ENCODE results near the gene FAM3C.

The FAM3C gene

GRCh38 chr7:121329191-121330052 is 66.7 kb downstream of the FAM3C start:
- no peak for DNase-seq
- Histone ChIP-seq H2BK12ac (ENCODE audit: low read length in 2 of 2) (no peak overlapping the region), H3K4ac (ENCODE audit: low read depth in 1 of 2, low read length in 2 of 2) (no peak overlapping the region), H2AFZ (ENCODE audit: low read depth, low read length) (no peak overlapping the region), H2BK120ac (ENCODE audit: low read depth, low read length) (no peak overlapping the region), H3K14ac (ENCODE audit: low read length in 2 of 2) (no peak overlapping the region), H4K8ac (ENCODE audit: low read length) (no peak overlapping the region), H2BK15ac (ENCODE audit: low read depth, poor library complexity, severe bottlenecking) (no peak overlapping the region), H3K79me1 (replicated peaks; ENCODE audit: low read length, poor library complexity, severe bottlenecking) (no peaks in the 10 kb centered on the region), H3K27me3 (ENCODE audit: control insufficient read depth in 1 of 2, insufficient read depth in 1 of 2, low read length in 2 of 2) (peaks cover 16 to 32% of the 10 kb centered on the region in 2 experiments), H3K4me2 (ENCODE audit: low read length, poor library complexity, severe bottlenecking) (peak overlapping the region; percentile 95), H2BK5ac (ENCODE audit: low read depth, low read length, poor library complexity, severe bottlenecking) (no peak overlapping the region), H3K27ac (ENCODE audit: low read length, poor library complexity, severe bottlenecking) (no peak overlapping the region), H3K18ac (ENCODE audit: low read depth in 1 of 2, low read length in 2 of 2) (no peak overlapping the region), H4K91ac (ENCODE audit: low read length) (no peak overlapping the region), H3K4me1 (ENCODE audit: control insufficient read depth, insufficient read depth, low read depth, low read length) (peaks cover 19% of the 10 kb centered on the region), H3K36me3 (ENCODE audit: control insufficient read depth in 1 of 2, insufficient read depth in 2 of 2, low read depth in 1 of 2, low read length in 2 of 2) (no peaks in the 10 kb centered on the region), H3K9me3 (ENCODE audit: control insufficient read depth, low read length) (no peaks in the 10 kb centered on the region), H3K9ac (ENCODE audit: low read length) (peak overlapping the region; percentile 28), H3K4me3 (ENCODE audit: insufficient read depth in 1 of 2, low read depth in 1 of 2, low read length in 2 of 2) (peak overlapping the region; percentile 17 to 75), H3K23ac (ENCODE audit: low read length in 2 of 2) (no peak overlapping the region), H2AK5ac (ENCODE audit: low read length, severe bottlenecking) (no peak overlapping the region)
- WGBS: under 1% methylated on average over 47 of the region's 47 CpGs

- Histone ChIP-seq H2BK12ac (ENCODE audit: low read length in 2 of 2) (no peak within 1 kb of the TSS), H3K27ac (ENCODE audit: low read length, poor library complexity, severe bottlenecking) (no peak within 1 kb of the TSS), H3K27me3 (ENCODE audit: control insufficient read depth in 1 of 2, insufficient read depth in 1 of 2, low read length in 2 of 2) (peaks cover 21 to 32% of the 10 kb centered on the region in 2 experiments), H3K14ac (ENCODE audit: low read length in 2 of 2) (no peak within 1 kb of the TSS), H2AK5ac (ENCODE audit: low read length, severe bottlenecking) (no peak within 1 kb of the TSS), H3K9ac (ENCODE audit: low read length) (peak within 1 kb of the TSS; percentile 28), H3K18ac (ENCODE audit: low read depth in 1 of 2, low read length in 2 of 2) (no peak within 1 kb of the TSS), H3K4me3 (ENCODE audit: insufficient read depth in 1 of 2, low read depth in 1 of 2, low read length in 2 of 2) (peak within 1 kb of the TSS; percentile 17 to 75), H3K23ac (ENCODE audit: low read length in 2 of 2) (no peak within 1 kb of the TSS), H3K4me2 (ENCODE audit: low read length, poor library complexity, severe bottlenecking) (peak within 1 kb of the TSS; percentile 95), H2BK5ac (ENCODE audit: low read depth, low read length, poor library complexity, severe bottlenecking) (no peak within 1 kb of the TSS), H4K8ac (ENCODE audit: low read length) (no peak within 1 kb of the TSS), H3K4ac (ENCODE audit: low read depth in 1 of 2, low read length in 2 of 2) (no peak within 1 kb of the TSS), H2BK15ac (ENCODE audit: low read depth, poor library complexity, severe bottlenecking) (no peak within 1 kb of the TSS), H3K36me3 (ENCODE audit: control insufficient read depth in 1 of 2, insufficient read depth in 2 of 2, low read depth in 1 of 2, low read length in 2 of 2) (no peaks in the 10 kb centered on the region), H4K91ac (ENCODE audit: low read length) (no peak within 1 kb of the TSS), H2AFZ (ENCODE audit: low read depth, low read length) (no peak within 1 kb of the TSS), H3K79me1 (replicated peaks; ENCODE audit: low read length, poor library complexity, severe bottlenecking) (no peaks in the 10 kb centered on the region), H3K9me3 (ENCODE audit: control insufficient read depth, low read length) (no peaks in the 10 kb centered on the region), H3K4me1 (ENCODE audit: control insufficient read depth, insufficient read depth, low read depth, low read length) (peaks cover 19% of the 10 kb centered on the region), H2BK120ac (ENCODE audit: low read depth, low read length) (no peak within 1 kb of the TSS)
- no peak for DNase-seq
- WGBS: 39% methylated on average over 18 of the region's 27 CpGs
Observed at GRCh38 chr7:121328508-121329190, 67.5 kb downstream of the FAM3C start, which contains the start of gene WNT16. Gene WNT16, plus strand, starts transcription at chr7:121329000. Its CDS starts 293 bp downstream, at chr7:121329293.

GRCh38 chr7:121327671-121328070 is 68.4 kb downstream of the FAM3C start:
- H3K23ac ChIP-seq (ENCODE audit: low read length in 2 of 2): no peak overlapping the region
- H3K27me3 ChIP-seq (ENCODE audit: control insufficient read depth in 1 of 2, insufficient read depth in 1 of 2, low read length in 2 of 2): peaks cover 22 to 32% of the 10 kb centered on the region in 2 experiments
- H3K4ac ChIP-seq (ENCODE audit: low read depth in 1 of 2, low read length in 2 of 2): no peak overlapping the region
- no peak overlapping the region for H2BK12ac ChIP-seq (ENCODE audit: low read length in 2 of 2)
- no peak overlapping the region for H3K4me3 ChIP-seq (ENCODE audit: insufficient read depth in 1 of 2, low read depth in 1 of 2, low read length in 2 of 2)
- no peak overlapping the region for H2BK120ac ChIP-seq (ENCODE audit: low read depth, low read length)
- no peak overlapping the region for H3K4me2 ChIP-seq (ENCODE audit: low read length, poor library complexity, severe bottlenecking)
- no peaks in the 10 kb centered on the region for H3K9me3 ChIP-seq (ENCODE audit: control insufficient read depth, low read length)
- H3K14ac ChIP-seq (ENCODE audit: low read length in 2 of 2): no peak overlapping the region
- no peak overlapping the region for H2AK5ac ChIP-seq (ENCODE audit: low read length, severe bottlenecking)
- no peak overlapping the region for H3K18ac ChIP-seq (ENCODE audit: low read depth in 1 of 2, low read length in 2 of 2)
- no peaks in the 10 kb centered on the region for H3K79me1 ChIP-seq (replicated peaks; ENCODE audit: low read length, poor library complexity, severe bottlenecking)
- no peak overlapping the region for H2AFZ ChIP-seq (ENCODE audit: low read depth, low read length)
- H3K36me3 ChIP-seq (ENCODE audit: control insufficient read depth in 1 of 2, insufficient read depth in 2 of 2, low read depth in 1 of 2, low read length in 2 of 2): no peaks in the 10 kb centered on the region
- no peak for DNase-seq
- H2BK5ac ChIP-seq (ENCODE audit: low read depth, low read length, poor library complexity, severe bottlenecking): no peak overlapping the region
- H4K8ac ChIP-seq (ENCODE audit: low read length): no peak overlapping the region
- WGBS: 85% methylated on average over 3 of the region's 5 CpGs
- H3K9ac ChIP-seq (ENCODE audit: low read length): no peak overlapping the region
- H3K27ac ChIP-seq (ENCODE audit: low read length, poor library complexity, severe bottlenecking): no peak overlapping the region
- H4K91ac ChIP-seq (ENCODE audit: low read length): no peak overlapping the region
- H3K4me1 ChIP-seq (ENCODE audit: control insufficient read depth, insufficient read depth, low read depth, low read length): peaks cover 19% of the 10 kb centered on the region
- no peak overlapping the region for H2BK15ac ChIP-seq (ENCODE audit: low read depth, poor library complexity, severe bottlenecking)
